Liver (tissue), 9 donors: ENCODE data around the gene METTL3. TPM values are rescaled to one million over a fixed set of nuclear protein-coding genes. Genes with fewer than 3 reads are reported as not detected.

Source experiments
- DNase-seq: peaks from one replicate; pipeline ENCODE4 v3.0.0-alpha.2; 2017; ENCODE audit warnings: low spot score
- H3K27ac ChIP-seq, 2 donors: one replicate each; pipeline ENCODE4 v1.7.0; 2013; ENCODE audit warnings: inconsistent platforms in 2 of 2, low read length in 2 of 2, control low read depth in 1 of 2, low read depth in 1 of 2, mild to moderate bottlenecking in 1 of 2
- H3K27me3 ChIP-seq, 4 donors: one replicate each; pipeline versions ENCODE4 v1.6.1 to v1.7.0; 2013; ENCODE audit warnings: low read length in 3 of 4, inconsistent platforms in 1 of 4, mild to moderate bottlenecking in 1 of 4, moderate library complexity in 1 of 4; ENCODE audit not compliant: control insufficient read depth in 4 of 4, insufficient read depth in 4 of 4
- H3K36me3 ChIP-seq, 4 donors: one replicate each; pipeline versions ENCODE4 v1.6.1 to v1.7.0; 2013; ENCODE audit warnings: low read length in 3 of 4, mild to moderate bottlenecking in 3 of 4, low read depth in 1 of 4, moderate library complexity in 1 of 4; ENCODE audit not compliant: control insufficient read depth in 4 of 4, insufficient read depth in 3 of 4
- H3K4me1 ChIP-seq, 4 donors: one replicate each; pipeline versions ENCODE4 v1.6.1 to v1.7.0; 2013; ENCODE audit warnings: low read length in 3 of 4, mild to moderate bottlenecking in 3 of 4, moderate library complexity in 1 of 4; ENCODE audit not compliant: control insufficient read depth in 4 of 4, insufficient read depth in 4 of 4
- H3K4me3 ChIP-seq, 3 donors: one replicate each; pipeline versions ENCODE4 v1.6.1 to v1.7.0; 2013; ENCODE audit warnings: low read length in 3 of 3, control low read depth in 1 of 3, low read depth in 1 of 3, mild to moderate bottlenecking in 1 of 3
- H3K9ac ChIP-seq, 2 donors: one replicate each; pipeline ENCODE4 v1.7.0; 2013; ENCODE audit warnings: low read length in 2 of 2, mild to moderate bottlenecking in 2 of 2, moderate library complexity in 2 of 2, control low read depth in 1 of 2, low read depth in 1 of 2
- H3K9me3 ChIP-seq, 4 donors: one replicate each; pipeline versions ENCODE4 v1.6.1 to v1.7.0; 2013; ENCODE audit warnings: low read length in 3 of 4; ENCODE audit not compliant: control insufficient read depth in 4 of 4
- EGR1 ChIP-seq, 2 donors: IDR thresholded peaks; 2 replicates each; pipeline ENCODE4 v1.6.1; 2016 to 2018; ENCODE audit warnings: antibody characterized with exemption in 2 of 2, low read depth in 2 of 2
- FOXA1 ChIP-seq: IDR thresholded peaks from 2 replicates; pipeline ENCODE4 v1.6.1; 2016; ENCODE audit warnings: antibody characterized with exemption
- GABPA ChIP-seq, 2 donors: IDR thresholded peaks in 1 of 2; conservative IDR thresholded peaks in 1 of 2; 2 replicates each; pipeline ENCODE4 v1.6.1; 2016; ENCODE audit warnings: antibody characterized with exemption in 2 of 2, mild to moderate bottlenecking in 1 of 2, moderate library complexity in 1 of 2
- HNF4A ChIP-seq, 2 donors: conservative IDR thresholded peaks; 2 replicates each; pipeline ENCODE4 v1.6.1; 2016; ENCODE audit warnings: antibody characterized with exemption in 2 of 2, mild to moderate bottlenecking in 2 of 2
- HNF4G ChIP-seq: IDR thresholded peaks from 2 replicates; pipeline ENCODE4 v1.6.1; 2016; ENCODE audit warnings: antibody characterized with exemption
- JUND ChIP-seq, 2 donors: IDR thresholded peaks; 2 replicates each; pipeline ENCODE4 v1.6.1; 2016; ENCODE audit warnings: antibody characterized with exemption in 2 of 2
- NR2F2 ChIP-seq: IDR thresholded peaks from 2 replicates; pipeline ENCODE4 v1.6.1; 2016; ENCODE audit warnings: antibody characterized with exemption
- RAD21 ChIP-seq, 2 donors: IDR thresholded peaks; 2 replicates each; pipeline ENCODE4 v1.6.1; 2016; ENCODE audit warnings: antibody characterized with exemption in 2 of 2, mild to moderate bottlenecking in 2 of 2
- SP1 ChIP-seq: IDR thresholded peaks from 2 replicates; pipeline ENCODE4 v1.6.1; 2018; ENCODE audit warnings: antibody characterized with exemption, mild to moderate bottlenecking
- TAF1 ChIP-seq: conservative IDR thresholded peaks from 2 replicates; pipeline ENCODE4 v1.6.1; 2016; ENCODE audit warnings: antibody characterized with exemption, mild to moderate bottlenecking
- YY1 ChIP-seq: IDR thresholded peaks from 2 replicates; pipeline ENCODE4 v1.6.1; 2016; ENCODE audit warnings: antibody characterized with exemption, mild to moderate bottlenecking
- WGBS: extraction: QIAGEN DNeasy Blood & Tissue Kit; methylation state at CpG from one replicate; pipeline ENCODE4 v1.1.7; 2013; 5-methylcytosine and 5-hydroxymethylcytosine counted together
- polyA plus RNA-seq, 2 donors: library from polyadenylated mRNA; stranded (reverse) in 1 of 2; unstranded in 1 of 2; fragments of 200-250 nt in 1 of 2; fragments of >200 nt in 1 of 2; fragmentation: Nextera tagmentation in 1 of 2; extraction: Ambion mirVana in 1 of 2; gene quantifications; one replicate each; pipeline versions ENCODE4 v1.2.1 to v1.2.3, GENCODE V29; 2013 to 2015
- total RNA-seq, 2 donors: library from RNA; depleted of rRNA; stranded (reverse); fragments of >200 nt; gene quantifications; one replicate each; pipeline ENCODE4 v1.2.3, GENCODE V29; 2014
- TF ChIP-seq, protein P1 (sequence below): IDR thresholded peaks from 2 replicates; pipeline ENCODE4 v1.6.1; 2016; ENCODE audit warnings: antibody characterized with exemption
- TF ChIP-seq, protein P2 (sequence below): IDR thresholded peaks from 2 replicates; pipeline ENCODE4 v1.6.1; 2016; ENCODE audit warnings: antibody characterized with exemption
- TF ChIP-seq, protein P3 (sequence below): IDR thresholded peaks from 2 replicates; pipeline ENCODE4 v1.6.1; 2016; ENCODE audit warnings: antibody characterized with exemption, mild to moderate bottlenecking
- donor health status: healthy.
- donor health status: healthy.
- donor health status: healthy.
- donor health status: healthy.
- donor health status: healthy.

METTL3 gene
- total and polyA plus RNA-seq, 4 donors: 10.5 to 50.8 (median 24.9) TPM

DNA sequence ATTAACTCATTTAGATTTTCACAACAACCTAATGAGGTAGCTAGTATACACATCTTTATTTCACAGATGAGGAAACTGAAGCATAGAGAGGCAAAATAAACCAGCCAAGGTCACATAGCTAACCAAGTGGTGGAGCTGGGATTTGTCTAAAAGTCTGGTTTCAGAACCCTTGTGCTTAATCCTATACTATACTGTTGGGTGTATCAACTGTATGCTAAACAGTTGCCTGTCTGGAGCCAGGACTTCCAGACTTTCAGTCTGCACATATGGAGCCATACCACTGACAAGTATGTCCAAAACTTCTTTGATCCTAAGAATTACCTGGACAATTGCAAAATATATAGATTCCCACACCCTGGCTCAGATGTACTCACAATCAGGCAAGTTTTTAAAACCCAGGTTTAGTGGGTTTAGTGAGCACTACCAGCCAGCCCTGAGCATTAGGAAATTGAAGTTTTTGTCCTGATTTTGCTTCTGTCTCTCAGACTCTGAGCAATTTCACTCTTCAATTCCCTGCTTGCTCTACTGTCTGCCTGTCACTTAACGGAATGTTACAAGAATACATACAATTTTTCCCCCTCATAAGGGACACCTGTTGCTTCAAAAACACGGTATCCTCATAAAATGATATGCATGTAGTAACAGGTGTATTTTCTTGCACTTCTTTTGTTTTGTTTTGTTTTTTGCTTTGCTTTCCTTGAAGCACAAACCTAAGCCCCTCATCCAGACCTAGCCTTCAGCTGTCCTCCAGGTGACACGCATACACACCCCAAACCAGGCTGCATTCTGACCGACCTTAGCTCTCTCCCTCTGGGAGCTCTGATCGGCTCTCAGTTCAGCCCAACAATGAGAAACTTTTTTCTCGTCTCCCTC, 24.6 kb upstream of the METTL3 start:
- DNase-seq: no peak
- peaks cover 0 to 13% (median 2%) of the 10 kb centered on the region in 4 donors for H3K27me3 ChIP-seq
- no peak overlapping the region for H3K27ac ChIP-seq
- H3K4me3 ChIP-seq: no peak overlapping the region
- no peaks in the 10 kb centered on the region for H3K36me3 ChIP-seq
- H3K4me1 ChIP-seq: peaks cover 0 to 2% (median 0%) of the 10 kb centered on the region in 4 donors
- peaks cover 0 to 3% (median 0%) of the 10 kb centered on the region in 4 donors for H3K9me3 ChIP-seq
- no peak overlapping the region for H3K9ac ChIP-seq
- 32% methylated on average over 6 of the region's 6 CpGs for WGBS
- TF ChIP-seq, protein P1, sequence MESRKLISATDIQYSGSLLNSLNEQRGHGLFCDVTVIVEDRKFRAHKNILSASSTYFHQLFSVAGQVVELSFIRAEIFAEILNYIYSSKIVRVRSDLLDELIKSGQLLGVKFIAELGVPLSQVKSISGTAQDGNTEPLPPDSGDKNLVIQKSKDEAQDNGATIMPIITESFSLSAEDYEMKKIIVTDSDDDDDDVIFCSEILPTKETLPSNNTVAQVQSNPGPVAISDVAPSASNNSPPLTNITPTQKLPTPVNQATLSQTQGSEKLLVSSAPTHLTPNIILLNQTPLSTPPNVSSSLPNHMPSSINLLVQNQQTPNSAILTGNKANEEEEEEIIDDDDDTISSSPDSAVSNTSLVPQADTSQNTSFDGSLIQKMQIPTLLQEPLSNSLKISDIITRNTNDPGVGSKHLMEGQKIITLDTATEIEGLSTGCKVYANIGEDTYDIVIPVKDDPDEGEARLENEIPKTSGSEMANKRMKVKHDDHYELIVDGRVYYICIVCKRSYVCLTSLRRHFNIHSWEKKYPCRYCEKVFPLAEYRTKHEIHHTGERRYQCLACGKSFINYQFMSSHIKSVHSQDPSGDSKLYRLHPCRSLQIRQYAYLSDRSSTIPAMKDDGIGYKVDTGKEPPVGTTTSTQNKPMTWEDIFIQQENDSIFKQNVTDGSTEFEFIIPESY: no peak
- no peak for TF ChIP-seq HNF4A (conservative IDR thresholded peaks at IDR 0.05)
- no peak for TF ChIP-seq JUND (IDR thresholded peaks at IDR 0.05)
- TF ChIP-seq, protein P2, sequence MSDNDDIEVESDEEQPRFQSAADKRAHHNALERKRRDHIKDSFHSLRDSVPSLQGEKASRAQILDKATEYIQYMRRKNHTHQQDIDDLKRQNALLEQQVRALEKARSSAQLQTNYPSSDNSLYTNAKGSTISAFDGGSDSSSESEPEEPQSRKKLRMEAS: no peak

DNA sequence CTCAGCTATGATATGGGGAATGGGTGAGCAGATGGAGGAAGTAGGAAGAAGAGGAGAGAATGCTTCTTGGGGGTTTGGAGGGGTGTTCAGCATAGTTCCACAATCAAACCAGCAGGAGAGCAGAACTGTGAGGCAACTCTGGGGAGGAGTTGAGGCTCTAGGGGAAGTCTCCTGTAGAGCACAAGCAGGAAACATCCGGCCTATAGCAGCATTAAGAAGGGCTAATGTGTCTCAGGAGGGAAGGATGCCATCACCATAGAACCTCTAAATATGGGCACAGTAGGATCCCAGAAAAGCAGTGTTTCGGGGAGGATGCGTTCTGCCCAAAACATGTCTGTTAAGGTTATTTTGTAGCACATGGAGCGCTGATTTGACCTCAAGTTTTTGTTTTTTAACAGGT, 23.4 kb upstream of the METTL3 start:
- Histone ChIP-seq H3K4me3 (no peak overlapping the region), H3K9me3 (peaks cover 0 to 3% (median 0%) of the 10 kb centered on the region in 4 donors), H3K9ac (no peak overlapping the region), H3K27ac (no peak overlapping the region), H3K4me1 (peaks cover 0 to 2% (median 0%) of the 10 kb centered on the region in 4 donors), H3K27me3 (peaks cover 0 to 13% (median 2%) of the 10 kb centered on the region in 4 donors), H3K36me3 (no peaks in the 10 kb centered on the region)
- TF ChIP-seq HNF4G: no peak
- no peak for TF ChIP-seq HNF4A (conservative IDR thresholded peaks at IDR 0.05)
- TF ChIP-seq SP1: no peak
- TF ChIP-seq FOXA1: no peak
- TF ChIP-seq TAF1: no peak
- TF ChIP-seq NR2F2: no peak
- no peak for TF ChIP-seq GABPA (IDR thresholded peaks at IDR 0.05 in 1 of 2, conservative IDR thresholded peaks at IDR 0.05 in 1 of 2)
- TF ChIP-seq EGR1 (IDR thresholded peaks at IDR 0.05; ENCODE audit: low read depth in 2 of 2): no peak
- TF ChIP-seq, protein P2: no peak
- TF ChIP-seq RAD21 (IDR thresholded peaks at IDR 0.05): no peak
- 80% methylated on average over 4 of the region's 4 CpGs for WGBS
- DNase-seq: no peak

DNA sequence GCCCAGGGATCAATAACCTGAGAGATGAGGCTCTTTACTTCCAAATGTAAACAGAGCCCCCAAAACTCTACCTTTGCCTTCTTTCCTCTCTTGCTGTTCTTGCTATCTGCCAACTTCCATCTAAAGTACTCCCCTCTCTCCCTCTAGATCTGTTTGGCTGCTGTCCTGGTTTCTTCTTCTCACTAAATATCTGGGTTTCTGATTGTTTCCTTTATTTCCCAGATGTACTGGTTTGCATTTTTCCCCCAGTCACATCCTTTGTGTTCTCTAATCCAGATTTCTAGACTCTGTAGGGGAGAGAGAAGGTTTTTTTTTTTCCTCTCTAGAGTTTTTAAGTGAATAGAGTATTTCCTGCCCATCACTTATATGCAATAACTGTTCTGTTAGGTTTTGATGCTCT, 22.2 kb upstream of the METTL3 start:
- H3K27me3 ChIP-seq: peaks cover 0 to 13% (median 2%) of the 10 kb centered on the region in 4 donors
- no peak for TF ChIP-seq TAF1
- no peak for TF ChIP-seq YY1
- TF ChIP-seq, protein P3, sequence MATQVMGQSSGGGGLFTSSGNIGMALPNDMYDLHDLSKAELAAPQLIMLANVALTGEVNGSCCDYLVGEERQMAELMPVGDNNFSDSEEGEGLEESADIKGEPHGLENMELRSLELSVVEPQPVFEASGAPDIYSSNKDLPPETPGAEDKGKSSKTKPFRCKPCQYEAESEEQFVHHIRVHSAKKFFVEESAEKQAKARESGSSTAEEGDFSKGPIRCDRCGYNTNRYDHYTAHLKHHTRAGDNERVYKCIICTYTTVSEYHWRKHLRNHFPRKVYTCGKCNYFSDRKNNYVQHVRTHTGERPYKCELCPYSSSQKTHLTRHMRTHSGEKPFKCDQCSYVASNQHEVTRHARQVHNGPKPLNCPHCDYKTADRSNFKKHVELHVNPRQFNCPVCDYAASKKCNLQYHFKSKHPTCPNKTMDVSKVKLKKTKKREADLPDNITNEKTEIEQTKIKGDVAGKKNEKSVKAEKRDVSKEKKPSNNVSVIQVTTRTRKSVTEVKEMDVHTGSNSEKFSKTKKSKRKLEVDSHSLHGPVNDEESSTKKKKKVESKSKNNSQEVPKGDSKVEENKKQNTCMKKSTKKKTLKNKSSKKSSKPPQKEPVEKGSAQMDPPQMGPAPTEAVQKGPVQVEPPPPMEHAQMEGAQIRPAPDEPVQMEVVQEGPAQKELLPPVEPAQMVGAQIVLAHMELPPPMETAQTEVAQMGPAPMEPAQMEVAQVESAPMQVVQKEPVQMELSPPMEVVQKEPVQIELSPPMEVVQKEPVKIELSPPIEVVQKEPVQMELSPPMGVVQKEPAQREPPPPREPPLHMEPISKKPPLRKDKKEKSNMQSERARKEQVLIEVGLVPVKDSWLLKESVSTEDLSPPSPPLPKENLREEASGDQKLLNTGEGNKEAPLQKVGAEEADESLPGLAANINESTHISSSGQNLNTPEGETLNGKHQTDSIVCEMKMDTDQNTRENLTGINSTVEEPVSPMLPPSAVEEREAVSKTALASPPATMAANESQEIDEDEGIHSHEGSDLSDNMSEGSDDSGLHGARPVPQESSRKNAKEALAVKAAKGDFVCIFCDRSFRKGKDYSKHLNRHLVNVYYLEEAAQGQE: no peak
- TF ChIP-seq GABPA (IDR thresholded peaks at IDR 0.05 in 1 of 2, conservative IDR thresholded peaks at IDR 0.05 in 1 of 2): no peak
- TF ChIP-seq NR2F2: no peak
- TF ChIP-seq RAD21 (IDR thresholded peaks at IDR 0.05): no peak
- no peak for TF ChIP-seq FOXA1
- no peak for TF ChIP-seq EGR1 (IDR thresholded peaks at IDR 0.05; ENCODE audit: low read depth in 2 of 2)

More for the DNA sequence above, 22.2 kb upstream of the METTL3 start:
- Histone ChIP-seq H3K9ac (no peak overlapping the region), H3K4me3 (no peak overlapping the region), H3K36me3 (no peaks in the 10 kb centered on the region), H3K9me3 (peaks cover 0 to 3% (median 0%) of the 10 kb centered on the region in 4 donors), H3K4me1 (peaks cover 0 to 2% (median 0%) of the 10 kb centered on the region in 4 donors), H3K27ac (no peak overlapping the region)
- no peak for DNase-seq
